H9 (cell line): ENCODE data around the gene CALML5. TPM values are rescaled to one million over a fixed set of nuclear protein-coding genes. Genes with fewer than 3 reads are reported as not detected.

Source experiments
- DNase-seq: peaks from one replicate; pipeline ENCODE4 v3.0.0-alpha.2; 2017
- H2AFZ ChIP-seq: one replicate; pipeline ENCODE4 v1.6.1; 2013; ENCODE audit warnings: mild to moderate bottlenecking, low read length, control low read depth, moderate library complexity
- H2AK5ac ChIP-seq: 2 replicates; pipeline ENCODE4 v1.6.1; 2013; ENCODE audit warnings: low read length, control low read depth, mixed read lengths; ENCODE audit not compliant: insufficient read length
- H2BK120ac ChIP-seq: one replicate; pipeline ENCODE4 v1.6.1; 2013; ENCODE audit warnings: low read depth, mild to moderate bottlenecking, low read length, control low read depth, inconsistent platforms; ENCODE audit not compliant: poor library complexity, severe bottlenecking
- H2BK12ac ChIP-seq: 2 replicates; pipeline ENCODE4 v1.6.1; 2013; ENCODE audit warnings: low read length, control low read depth, mixed read lengths, low read depth; ENCODE audit not compliant: insufficient read length
- H2BK15ac ChIP-seq: 2 replicates; pipeline ENCODE4 v1.6.1; 2013; ENCODE audit warnings: low read depth, low read length, control low read depth
- H2BK20ac ChIP-seq: one replicate; pipeline ENCODE4 v1.6.1; 2013; ENCODE audit warnings: low read depth, mild to moderate bottlenecking, low read length, control low read depth, inconsistent platforms; ENCODE audit not compliant: poor library complexity, severe bottlenecking
- H2BK5ac ChIP-seq: 2 replicates; pipeline ENCODE4 v1.6.1; 2013; ENCODE audit warnings: low read length, control low read depth, mixed read lengths; ENCODE audit not compliant: insufficient read length
- H3K14ac ChIP-seq: 2 replicates; pipeline ENCODE4 v1.6.1; 2013; ENCODE audit warnings: low read length, control low read depth; ENCODE audit not compliant: insufficient read depth
- H3K18ac ChIP-seq: 2 replicates; pipeline ENCODE4 v1.6.1; 2013; ENCODE audit warnings: low read depth, mild to moderate bottlenecking, mixed read lengths, low read length, control low read depth; ENCODE audit not compliant: insufficient read length
- H3K23ac ChIP-seq: 2 replicates; pipeline ENCODE4 v1.6.1; 2013; ENCODE audit warnings: low read length, control low read depth, mixed read lengths, low read depth; ENCODE audit not compliant: insufficient read length
- H3K23me2 ChIP-seq: 2 replicates; pipeline ENCODE4 v1.6.1; 2013; ENCODE audit warnings: low read depth, mild to moderate bottlenecking, mixed read lengths, low read length, control low read depth; ENCODE audit not compliant: insufficient read length, poor library complexity, severe bottlenecking
- H3K27ac ChIP-seq: 2 replicates; pipeline ENCODE4 v1.5.1; 2013; ENCODE audit warnings: low read length, control low read depth, mixed read lengths, low read depth; ENCODE audit not compliant: insufficient read length
- H3K27me3 ChIP-seq: 2 replicates; pipeline ENCODE4 v1.6.1; 2013; ENCODE audit warnings: low read length, control low read depth, inconsistent platforms; ENCODE audit not compliant: insufficient read depth
- H3K4ac ChIP-seq: 2 replicates; pipeline ENCODE4 v1.6.1; 2013; ENCODE audit warnings: low read depth, mild to moderate bottlenecking, control low read depth, inconsistent platforms, low read length, moderate library complexity
- H3K4me1 ChIP-seq: 2 replicates; pipeline ENCODE4 v1.6.1; 2013; ENCODE audit warnings: low read length, control low read depth, inconsistent platforms; ENCODE audit not compliant: insufficient read depth
- H3K4me2 ChIP-seq: 2 replicates; pipeline ENCODE4 v1.6.1; 2013; ENCODE audit warnings: low read length, control low read depth, mixed read lengths; ENCODE audit not compliant: insufficient read length, insufficient read depth
- H3K56ac ChIP-seq: 2 replicates; pipeline ENCODE4 v1.6.1; 2013; ENCODE audit warnings: low read depth, mild to moderate bottlenecking, mixed read lengths, low read length, control low read depth; ENCODE audit not compliant: insufficient read length
- H3K79me1 ChIP-seq: 2 replicates; pipeline ENCODE4 v1.6.1; 2013; ENCODE audit warnings: low read depth, mild to moderate bottlenecking, moderate library complexity, low read length, control low read depth, inconsistent platforms; ENCODE audit not compliant: insufficient read depth, poor library complexity, severe bottlenecking
- H3K79me2 ChIP-seq: 2 replicates; pipeline ENCODE4 v1.6.1; 2013; ENCODE audit warnings: low read length, control low read depth, inconsistent platforms; ENCODE audit not compliant: insufficient read depth
- H3K9ac ChIP-seq: 2 replicates; pipeline ENCODE4 v1.6.1; 2013; ENCODE audit warnings: low read length, control low read depth, mixed read lengths; ENCODE audit not compliant: insufficient read length; ENCODE audit errors: extremely low read depth
- H3K9me3 ChIP-seq: one replicate; pipeline ENCODE4 v1.6.1; 2013; ENCODE audit warnings: low read depth, low read length, inconsistent platforms; ENCODE audit not compliant: control insufficient read depth
- H3T11ph ChIP-seq: one replicate; pipeline ENCODE4 v1.6.1; 2013; ENCODE audit warnings: mild to moderate bottlenecking, low read length, control low read depth, inconsistent platforms
- H4K20me1 ChIP-seq: one replicate; pipeline ENCODE4 v1.6.1; 2013; ENCODE audit not compliant: control insufficient read depth, insufficient read length, insufficient read depth
- H4K5ac ChIP-seq: 2 replicates; pipeline ENCODE4 v1.6.1; 2013; ENCODE audit warnings: low read depth, mild to moderate bottlenecking, mixed read lengths, low read length, control low read depth; ENCODE audit not compliant: insufficient read length
- H4K8ac ChIP-seq: replicated peaks from 2 replicates; pipeline ENCODE4 v1.6.1; 2013; ENCODE audit warnings: low read length, control low read depth, mixed read lengths, low read depth; ENCODE audit not compliant: insufficient read length
- H4K91ac ChIP-seq: 2 replicates; pipeline ENCODE4 v1.6.1; 2013; ENCODE audit warnings: low read depth, mild to moderate bottlenecking, moderate library complexity, mixed read lengths, low read length, control low read depth; ENCODE audit not compliant: insufficient read length
- H3K27ac Mint-ChIP-seq, 3 experiments: 2 replicates in 2 of 3; 3 replicates in 1 of 3; pipeline ENCODE4 v1.8.0; 2020 to 2021; ENCODE audit warnings: mixed read lengths in 3 of 3, mild to moderate bottlenecking in 1 of 3, moderate library complexity in 1 of 3
- H3K27me3 Mint-ChIP-seq: 2 replicates; pipeline ENCODE4 v1.8.0; 2021; ENCODE audit warnings: low read depth, mild to moderate bottlenecking, moderate library complexity, mixed read lengths
- H3K36me3 Mint-ChIP-seq, 3 experiments: 2 replicates in 2 of 3; 3 replicates in 1 of 3; pipeline ENCODE4 v1.8.0; 2020 to 2021; ENCODE audit warnings: low read depth in 3 of 3, mixed read lengths in 3 of 3; ENCODE audit not compliant: insufficient read depth in 1 of 3
- H3K4me1 Mint-ChIP-seq, 2 experiments: 2 replicates each; pipeline ENCODE4 v1.8.0; 2020; ENCODE audit warnings: mixed read lengths in 2 of 2
- H3K4me3 Mint-ChIP-seq, 2 experiments: 2 replicates in 1 of 2; 3 replicates in 1 of 2; pipeline ENCODE4 v1.8.0; 2020 to 2021; ENCODE audit warnings: mild to moderate bottlenecking in 2 of 2, mixed read lengths in 2 of 2, moderate library complexity in 1 of 2
- H3K9me3 Mint-ChIP-seq, 2 experiments: 2 replicates in 1 of 2; 3 replicates in 1 of 2; pipeline ENCODE4 v1.8.0; 2020; ENCODE audit warnings: mild to moderate bottlenecking in 2 of 2, mixed read lengths in 2 of 2, moderate library complexity in 1 of 2
- CTCF ChIP-seq: fragments of 200-600 bp; sonication (generic); conservative IDR thresholded peaks from 3 replicates; pipeline ENCODE4 v1.8.0; 2021; ENCODE audit warnings: antibody characterized with exemption, mild to moderate bottlenecking
- WGBS: extraction: QIAGEN DNeasy Blood & Tissue Kit; methylation state at CpG from one replicate; pipeline ENCODE4 v1.1.7; 2013; ENCODE audit warnings: missing lambda C conversion rate, low lambda C conversion rate, mixed read lengths; ENCODE audit not compliant: insufficient read length; ENCODE audit errors: extremely low coverage; 5-methylcytosine and 5-hydroxymethylcytosine counted together
- total RNA-seq: library from RNA; stranded (reverse); gene quantifications from 2 replicates; pipeline ENCODE4 v1.2.1, GENCODE V29; 2021

Gene CALML5
- total RNA-seq, 1 experiment from 2014 or later, result not detected

- no peak overlapping the region for H2AK5ac ChIP-seq
- H4K8ac ChIP-seq, result no peak overlapping the region
- WGBS, result no CpG with 5 or more reads among the region's 5 CpGs
- H2BK20ac ChIP-seq, result no peak overlapping the region
- no peaks in the 10 kb centered on the region for H3K4me1 ChIP-seq
- H3T11ph ChIP-seq, result no peak overlapping the region
- no peak overlapping the region for H4K91ac ChIP-seq
- H3K4ac ChIP-seq, result no peak overlapping the region
- H3K23me2 ChIP-seq, result no peaks in the 10 kb centered on the region
- H2BK120ac ChIP-seq, result no peak overlapping the region
- no peak overlapping the region for H2BK5ac ChIP-seq
- Mint-ChIP-seq H3K36me3 (peaks cover 5 to 20% (median 11%) of the 10 kb centered on the region in 3 experiments; a peak in 5 of 7 replicates), H3K27me3 (peaks cover 5% of the 10 kb centered on the region), H3K4me3 (no peak overlapping the region), H3K27ac (no peak overlapping the region), H3K4me1 (peaks cover 2 to 19% of the 10 kb centered on the region in 2 experiments; a peak in 2 of 4 replicates), H3K9me3 (peaks cover 24 to 25% of the 10 kb centered on the region in 2 experiments)
- H3K14ac ChIP-seq, result no peak overlapping the region
- H3K18ac ChIP-seq, result no peak overlapping the region
- H3K79me2 ChIP-seq, result no peaks in the 10 kb centered on the region
- no peak overlapping the region for H3K4me2 ChIP-seq
- no peaks in the 10 kb centered on the region for H3K9me3 ChIP-seq
- H3K56ac ChIP-seq, result no peak overlapping the region
- no peak overlapping the region for H3K9ac ChIP-seq
- no peak overlapping the region for H4K5ac ChIP-seq
- H2AFZ ChIP-seq, result no peak overlapping the region
- TF ChIP-seq CTCF, result no peak
- no peak for DNase-seq
- no peaks in the 10 kb centered on the region for H4K20me1 ChIP-seq
- no peaks in the 10 kb centered on the region for H3K27me3 ChIP-seq
- no peak overlapping the region for H2BK15ac ChIP-seq
- no peak overlapping the region for H3K23ac ChIP-seq
- H3K27ac ChIP-seq, result no peak overlapping the region
- H2BK12ac ChIP-seq, result no peak overlapping the region
- no peaks in the 10 kb centered on the region for H3K79me1 ChIP-seq
Measured at GRCh38 chr10:5518143-5518542, 18.8 kb upstream of the CALML5 start.
